Esophagus squamous epithelium (tissue), 5 donors: ENCODE results near the gene HRC. TPM values are rescaled to one million over a fixed set of nuclear protein-coding genes. Genes with fewer than 3 reads are reported as not detected.
A peak's percentile ranks its signal among the peaks of the same experiment; 100 is the strongest.

Experiments used
- DNase-seq: peaks from one replicate; lab custom pipeline; 2025; lab: John Stamatoyannopoulos, UW
- H3K27ac ChIP-seq, 4 donors: fragments of 200-600 bp; sonication (generic); one replicate each; pipeline ENCODE4 v1.5.1; 2016 to 2019; ENCODE audit warnings: mild to moderate bottlenecking in 1 of 4
- H3K27me3 ChIP-seq, 4 donors: fragments of 200-600 bp; sonication (generic); 1 replicate in 3 of 4; 2 replicates in 1 of 4; pipeline versions ENCODE4 v1.5.1 to v1.6.0; 2017 to 2021; ENCODE audit warnings: antibody characterized with exemption in 1 of 4
- H3K36me3 ChIP-seq, 3 donors: fragments of 200-600 bp; sonication (generic); one replicate each; pipeline ENCODE4 v1.5.1; 2016 to 2019
- H3K4me1 ChIP-seq, 3 donors: fragments of 200-600 bp; sonication (generic); one replicate each; pipeline ENCODE4 v1.5.1; 2017 to 2019
- H3K4me3 ChIP-seq, 4 donors: fragments of 200-600 bp; sonication (generic); 1 replicate in 3 of 4; 2 replicates in 1 of 4; pipeline ENCODE4 v1.5.1; 2016 to 2019; ENCODE audit warnings: mild to moderate bottlenecking in 2 of 4, moderate library complexity in 1 of 4
- H3K9me3 ChIP-seq, 3 donors: fragments of 200-600 bp; sonication (generic); one replicate each; pipeline ENCODE4 v1.5.1; 2016 to 2019
- POLR2A ChIP-seq, 4 donors: fragments of 450-650 bp; IDR thresholded peaks; one replicate each; pipeline ENCODE4 v1.6.1; 2017; ENCODE audit warnings: antibody characterized with exemption in 4 of 4, mild to moderate bottlenecking in 4 of 4, moderate library complexity in 3 of 4
- WGBS, 2 donors: methylation state at CpG; one replicate each; pipeline ENCODE4 v1.1.5; 2018; 5-methylcytosine and 5-hydroxymethylcytosine counted together
- intact Hi-C: fragments of 100-400 bp; cut with DNase I; formaldehyde crosslinking; loops from one replicate; pipeline ENCODE4 v1.15.0; 2022
- total RNA-seq, 4 donors: library from RNA; depleted of rRNA; stranded (reverse); fragments of >200 nt; gene quantifications; one replicate each; pipeline ENCODE4 v1.1.0, GENCODE V29; 2016
- TF ChIP-seq, protein P1 (sequence below), 6 experiments: fragments of 450-650 bp in 4 of 6; fragments of 200-600 bp in 2 of 6; sonication (generic) in 2 of 6; IDR thresholded peaks; one replicate each; pipeline ENCODE4 v1.5.1; 2016 to 2019; ENCODE audit warnings: antibody characterized with exemption in 6 of 6, mild to moderate bottlenecking in 4 of 6, moderate library complexity in 4 of 6
- donor health status: DM: yes; HTN: yes; CAD: no.

Gene HRC
- total RNA-seq, 4 donors from 2014 or later = 0.13 to 1.1 (median 0.38) TPM

DNA sequence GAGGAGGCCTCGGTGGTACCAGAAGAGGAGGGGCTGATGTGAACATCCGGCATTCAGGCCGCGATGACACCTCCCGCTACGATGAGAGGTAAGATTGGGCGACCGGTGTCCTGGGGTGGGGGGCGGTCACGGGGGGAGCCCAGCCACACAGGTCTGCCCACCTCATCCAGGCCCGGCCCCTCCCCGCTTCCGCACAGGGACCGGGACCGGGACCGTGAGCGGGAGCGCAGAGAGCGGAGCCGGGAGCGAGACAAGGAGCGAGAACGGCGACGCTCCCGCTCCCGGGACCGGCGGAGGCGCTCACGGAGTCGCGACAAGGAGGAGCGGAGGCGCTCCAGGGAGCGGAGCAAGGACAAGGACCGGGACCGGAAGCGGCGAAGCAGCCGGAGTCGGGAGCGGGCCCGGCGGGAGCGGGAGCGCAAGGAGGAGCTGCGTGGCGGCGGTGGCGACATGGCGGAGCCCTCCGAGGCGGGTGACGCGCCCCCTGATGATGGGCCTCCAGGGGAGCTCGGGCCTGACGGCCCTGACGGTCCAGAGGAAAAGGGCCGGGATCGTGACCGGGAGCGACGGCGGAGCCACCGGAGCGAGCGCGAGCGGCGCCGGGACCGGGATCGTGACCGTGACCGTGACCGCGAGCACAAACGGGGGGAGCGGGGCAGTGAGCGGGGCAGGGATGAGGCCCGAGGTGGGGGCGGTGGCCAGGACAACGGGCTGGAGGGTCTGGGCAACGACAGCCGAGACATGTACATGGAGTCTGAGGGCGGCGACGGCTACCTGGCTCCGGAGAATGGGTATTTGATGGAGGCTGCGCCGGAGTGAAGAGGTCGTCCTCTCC lies 47.4 kb downstream of the HRC start:
- TF ChIP-seq POLR2A (IDR thresholded peaks at IDR 0.05) = no peak
- TF ChIP-seq, protein P1, sequence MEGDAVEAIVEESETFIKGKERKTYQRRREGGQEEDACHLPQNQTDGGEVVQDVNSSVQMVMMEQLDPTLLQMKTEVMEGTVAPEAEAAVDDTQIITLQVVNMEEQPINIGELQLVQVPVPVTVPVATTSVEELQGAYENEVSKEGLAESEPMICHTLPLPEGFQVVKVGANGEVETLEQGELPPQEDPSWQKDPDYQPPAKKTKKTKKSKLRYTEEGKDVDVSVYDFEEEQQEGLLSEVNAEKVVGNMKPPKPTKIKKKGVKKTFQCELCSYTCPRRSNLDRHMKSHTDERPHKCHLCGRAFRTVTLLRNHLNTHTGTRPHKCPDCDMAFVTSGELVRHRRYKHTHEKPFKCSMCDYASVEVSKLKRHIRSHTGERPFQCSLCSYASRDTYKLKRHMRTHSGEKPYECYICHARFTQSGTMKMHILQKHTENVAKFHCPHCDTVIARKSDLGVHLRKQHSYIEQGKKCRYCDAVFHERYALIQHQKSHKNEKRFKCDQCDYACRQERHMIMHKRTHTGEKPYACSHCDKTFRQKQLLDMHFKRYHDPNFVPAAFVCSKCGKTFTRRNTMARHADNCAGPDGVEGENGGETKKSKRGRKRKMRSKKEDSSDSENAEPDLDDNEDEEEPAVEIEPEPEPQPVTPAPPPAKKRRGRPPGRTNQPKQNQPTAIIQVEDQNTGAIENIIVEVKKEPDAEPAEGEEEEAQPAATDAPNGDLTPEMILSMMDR (IDR thresholded peaks at IDR 0.05) = no peak
- Histone ChIP-seq H3K27ac (no peak overlapping the region), H3K4me3 (no peak overlapping the region), H3K36me3 (peaks cover 30 to 69% (median 61%) of the 10 kb centered on the region in 3 donors), H3K27me3 (no peaks in the 10 kb centered on the region), H3K9me3 (no peaks in the 10 kb centered on the region), H3K4me1 (peaks cover 0 to 25% (median 0%) of the 10 kb centered on the region in 3 donors)
- intact Hi-C loops = no loop called here
- 92 to 95% methylated on average over 25 to 66 of the region's 93 CpGs for WGBS, 2 donors
- no peak for DNase-seq

DNA sequence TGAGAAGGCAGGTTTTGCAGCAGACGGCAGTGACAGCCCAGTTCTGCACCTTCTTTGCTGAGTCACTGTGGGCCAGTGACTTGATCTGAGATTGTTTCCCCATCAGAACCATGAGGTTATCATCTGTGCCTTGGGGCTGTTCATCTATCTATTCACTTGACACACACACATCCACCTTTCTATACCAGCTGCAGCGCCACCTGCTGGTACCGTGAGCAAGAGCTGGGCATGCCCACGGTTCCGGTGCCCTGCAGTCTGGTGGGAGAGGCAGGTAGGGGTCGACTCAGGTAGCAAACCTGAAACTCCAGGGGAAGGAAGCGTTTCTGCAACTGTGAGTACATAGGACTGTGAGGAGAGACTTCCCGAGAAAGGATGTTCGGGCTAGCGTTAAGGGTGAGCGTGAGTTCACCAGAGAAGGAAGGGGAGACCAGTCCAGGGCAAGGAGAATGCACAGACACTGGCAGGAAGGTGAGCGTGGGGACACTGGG lies 48.5 kb downstream of the HRC start:
- H3K4me3 ChIP-seq = no peak overlapping the region
- H3K9me3 ChIP-seq = no peaks in the 10 kb centered on the region
- peaks cover 42 to 81% (median 72%) of the 10 kb centered on the region in 3 donors for H3K36me3 ChIP-seq
- DNase-seq = no peak
- H3K4me1 ChIP-seq = peaks cover 0 to 24% (median 0%) of the 10 kb centered on the region in 3 donors
- H3K27me3 ChIP-seq = no peaks in the 10 kb centered on the region
- intact Hi-C loops = no loop called here
- H3K27ac ChIP-seq = no peak overlapping the region
- WGBS, 2 donors = 69 to 87% methylated on average over 7 to 8 of the region's 12 CpGs
- TF ChIP-seq POLR2A (IDR thresholded peaks at IDR 0.05) = no peak
- TF ChIP-seq, protein P1 (IDR thresholded peaks at IDR 0.05) = peak; percentile 42 to 88 (median 74)

DNA sequence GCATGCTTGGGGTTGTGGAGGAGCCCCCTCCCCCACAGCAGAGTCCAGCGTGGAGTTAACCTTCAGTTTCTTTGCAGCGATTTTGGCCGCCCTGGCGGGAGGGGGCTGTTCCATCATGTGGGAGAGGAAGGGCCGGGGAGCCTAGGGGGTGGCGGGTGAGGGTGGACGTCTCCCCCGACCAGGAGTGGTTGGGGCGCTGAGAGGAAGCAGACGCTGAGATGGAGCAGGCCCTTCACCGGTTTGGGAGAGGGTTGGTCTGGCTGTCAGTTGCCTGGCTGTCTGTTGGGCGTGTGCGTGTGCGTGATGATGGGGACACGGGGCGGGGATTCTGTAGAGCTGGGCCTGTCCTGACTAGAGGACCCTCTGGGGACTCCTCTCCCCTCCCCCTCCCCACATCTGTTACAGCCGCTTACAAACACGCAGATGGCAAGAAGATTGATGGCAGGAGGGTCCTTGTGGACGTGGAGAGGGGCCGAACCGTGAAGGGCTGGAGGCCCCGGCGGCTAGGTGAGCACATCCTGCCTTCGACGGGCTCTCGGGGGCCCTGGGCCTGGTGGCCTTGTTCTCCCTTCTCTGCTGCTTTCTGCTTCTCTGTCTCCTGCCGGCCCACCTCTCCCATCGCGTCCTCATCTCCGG lies 50.8 kb downstream of the HRC start:
- WGBS, 2 donors = 83 to 86% methylated on average over 9 to 14 of the region's 30 CpGs
- no peaks in the 10 kb centered on the region for H3K27me3 ChIP-seq
- intact Hi-C loops = loop anchor here (5.0 kb wide), 1 partner anchor 93 kb away; no protein-coding TSS in a partner anchor
- peaks cover 44 to 100% (median 93%) of the 10 kb centered on the region in 3 donors for H3K36me3 ChIP-seq
- H3K4me1 ChIP-seq = peaks cover 0 to 7% (median 0%) of the 10 kb centered on the region in 3 donors
- H3K27ac ChIP-seq = no peak overlapping the region
- H3K4me3 ChIP-seq = no peak overlapping the region
- H3K9me3 ChIP-seq = no peaks in the 10 kb centered on the region
- no peak for DNase-seq
- TF ChIP-seq, protein P1 (IDR thresholded peaks at IDR 0.05) = no peak
- no peak for TF ChIP-seq POLR2A (IDR thresholded peaks at IDR 0.05)

DNA sequence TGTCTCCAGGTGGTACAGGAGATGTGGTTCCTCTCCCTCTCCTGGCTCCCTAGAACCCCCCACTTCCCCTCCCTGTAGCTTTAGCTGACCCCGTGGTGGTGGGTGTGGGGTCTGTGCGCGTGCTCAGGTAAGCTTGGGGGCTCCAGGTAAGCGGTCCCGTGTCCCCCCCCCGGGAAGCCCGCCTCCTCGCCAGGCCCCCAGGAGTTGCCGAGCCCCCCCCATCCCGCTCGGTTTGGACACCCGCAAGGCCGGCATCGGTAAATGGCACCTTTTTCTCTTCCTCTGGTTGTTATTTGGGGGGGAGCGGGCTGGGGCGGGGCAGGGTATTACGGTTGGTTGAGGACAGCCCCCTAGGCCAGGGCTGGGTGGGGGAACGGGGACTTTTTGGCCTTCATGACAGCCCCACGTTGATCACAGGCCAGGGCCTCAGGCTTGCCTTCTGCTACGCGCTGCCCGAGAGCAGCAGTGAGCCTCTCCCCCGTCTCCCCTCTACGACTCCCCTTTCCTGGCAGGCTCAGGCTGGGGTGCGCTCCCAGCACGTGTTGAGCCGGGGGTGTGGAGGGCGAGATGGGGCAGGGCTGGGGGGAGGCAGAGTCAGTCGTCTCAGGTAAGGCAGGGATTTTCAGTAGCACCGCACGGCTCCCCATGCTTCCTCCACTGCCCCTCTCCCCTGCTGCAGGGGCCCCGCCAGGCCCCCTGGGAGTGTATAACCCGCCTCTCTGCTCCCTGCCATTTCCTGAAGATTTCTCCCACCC lies 51.7 kb downstream of the HRC start:
- Histone ChIP-seq H3K27me3 (no peaks in the 10 kb centered on the region), H3K9me3 (no peaks in the 10 kb centered on the region), H3K4me3 (no peak overlapping the region), H3K27ac (no peak overlapping the region), H3K36me3 (peaks cover 49 to 100% (median 94%) of the 10 kb centered on the region in 3 donors), H3K4me1 (peaks cover 0 to 8% (median 0%) of the 10 kb centered on the region in 3 donors)
- WGBS, 2 donors = 72 to 82% methylated on average over 7 to 14 of the region's 33 CpGs
- no peak for DNase-seq
- intact Hi-C loops = loop anchor here (5.0 kb wide), 1 partner anchor 94 kb away; no protein-coding TSS in a partner anchor
- TF ChIP-seq, protein P1 (IDR thresholded peaks at IDR 0.05) = no peak
- TF ChIP-seq POLR2A (IDR thresholded peaks at IDR 0.05) = no peak
